ENCODE results near the gene NPM3.

The NPM3 gene

GRCh38 chr10:101773923-101774588 lies 9.2 kb downstream of the NPM3 start:
- DNase-seq = no peak

DNA sequence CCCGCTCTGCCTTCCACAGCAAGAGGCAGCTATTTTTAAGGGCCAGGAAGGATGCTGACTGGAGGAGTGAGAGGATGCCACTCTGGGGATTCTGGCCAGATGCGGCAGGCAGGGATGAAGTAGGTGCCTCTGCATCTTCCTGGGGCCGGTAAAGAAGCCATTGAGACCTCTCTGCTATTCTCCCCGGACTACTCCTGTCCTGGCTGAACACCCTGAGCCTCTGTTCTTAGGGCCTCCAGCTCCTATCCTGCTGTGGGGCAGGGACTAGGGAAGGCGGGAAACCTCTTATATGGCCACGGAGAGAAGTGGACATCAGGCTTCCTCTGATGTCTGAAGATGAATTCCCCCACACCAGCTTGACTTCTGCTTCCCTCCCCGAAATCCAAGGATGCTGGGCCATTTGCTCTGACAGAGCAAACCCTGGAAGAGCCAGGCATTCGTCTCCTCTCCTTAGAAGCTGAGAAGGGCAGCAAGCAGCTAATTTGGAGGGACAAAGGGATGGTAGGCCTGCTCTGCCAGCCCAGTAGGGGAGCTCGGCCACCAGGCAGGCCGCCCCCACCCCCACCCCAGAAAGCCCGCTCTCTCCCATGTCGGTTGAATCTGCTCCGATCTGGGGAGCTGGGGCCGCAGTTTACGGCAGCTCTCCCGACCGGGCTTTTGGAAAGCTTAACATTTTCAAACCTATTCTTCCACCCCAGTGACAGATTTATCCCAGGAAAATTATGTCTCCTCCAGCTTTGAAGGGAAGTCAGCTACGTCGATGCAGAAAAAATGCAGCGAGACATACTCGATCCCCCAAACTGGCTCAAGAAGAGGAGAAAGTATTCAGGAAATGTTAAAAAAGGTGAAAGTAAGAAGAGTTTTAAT lies 10.1 kb downstream of the NPM3 start:
- DNase-seq = no peak

- DNase-seq = no peak
Observed at GRCh38 chr10:101772017-101772894, 11.0 kb downstream of the NPM3 start.

DNA sequence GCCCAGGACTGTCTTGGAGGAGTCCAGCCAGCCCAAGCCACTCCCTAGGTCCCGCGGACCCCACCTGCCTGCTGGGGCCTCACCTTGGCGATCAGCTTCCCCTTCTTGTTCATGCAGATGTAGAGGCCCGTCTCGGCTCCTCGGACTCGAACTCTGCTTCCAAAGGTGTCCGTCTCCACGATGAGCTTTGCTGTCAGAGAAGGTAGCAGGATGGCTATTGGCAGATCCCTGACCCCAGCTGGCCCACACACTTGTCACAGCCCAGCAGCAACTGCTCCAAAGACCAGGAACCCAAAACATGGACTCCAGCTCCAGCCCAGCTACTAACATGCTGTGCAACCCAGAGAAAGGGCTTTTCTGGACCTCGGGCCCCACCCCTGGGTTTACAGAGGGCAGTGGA lies 11.9 kb downstream of the NPM3 start:
- no peak for DNase-seq

GRCh38 chr10:101770331-101771215 lies 12.7 kb downstream of the NPM3 start:
- no peak for DNase-seq

GRCh38 chr10:101769541-101770180 lies 13.6 kb downstream of the NPM3 start:
- no peak for DNase-seq

GRCh38 chr10:101768791-101769170 lies 14.5 kb downstream of the NPM3 start:
- no peak for DNase-seq

DNA sequence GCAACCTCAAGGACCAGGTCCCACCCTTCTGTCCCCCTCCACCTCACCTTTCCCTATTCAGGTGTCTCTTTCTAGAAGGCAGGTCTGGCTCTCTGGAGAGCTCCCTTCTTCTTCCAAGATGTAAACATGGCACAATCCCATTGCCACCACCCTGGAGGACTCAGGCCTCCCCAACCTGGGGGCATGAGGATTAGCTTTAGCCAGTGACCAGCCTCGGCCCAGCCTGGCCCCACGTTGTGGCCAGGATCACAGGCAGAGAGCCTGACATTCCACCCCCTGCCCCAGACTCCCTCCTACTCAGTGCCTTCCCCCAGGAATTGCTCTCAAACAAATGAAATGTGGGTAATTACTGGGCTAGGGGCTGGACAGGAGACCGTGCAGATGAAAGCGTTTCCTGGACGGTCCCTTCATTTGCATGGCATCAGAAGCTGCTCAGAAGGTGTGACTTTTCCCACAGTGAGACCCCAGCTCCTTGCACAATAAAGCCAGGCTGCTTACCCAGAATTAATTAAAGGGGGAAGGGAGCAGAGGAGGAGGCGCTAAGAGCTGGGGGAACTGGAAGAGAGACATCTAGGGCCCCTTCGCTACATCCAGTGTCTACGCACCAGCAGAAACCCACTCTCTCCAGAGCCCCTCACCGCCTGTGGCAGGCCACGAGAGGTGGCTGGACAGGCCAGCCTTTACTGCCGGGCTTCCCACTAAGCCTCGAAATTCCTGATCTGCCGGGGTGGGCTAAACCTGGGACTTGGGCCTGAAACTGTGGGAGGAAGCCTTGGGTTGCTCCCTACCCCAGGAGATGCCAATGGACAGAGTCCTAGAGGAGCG lies 15.1 kb downstream of the NPM3 start:
- DNase-seq = no peak

DNA sequence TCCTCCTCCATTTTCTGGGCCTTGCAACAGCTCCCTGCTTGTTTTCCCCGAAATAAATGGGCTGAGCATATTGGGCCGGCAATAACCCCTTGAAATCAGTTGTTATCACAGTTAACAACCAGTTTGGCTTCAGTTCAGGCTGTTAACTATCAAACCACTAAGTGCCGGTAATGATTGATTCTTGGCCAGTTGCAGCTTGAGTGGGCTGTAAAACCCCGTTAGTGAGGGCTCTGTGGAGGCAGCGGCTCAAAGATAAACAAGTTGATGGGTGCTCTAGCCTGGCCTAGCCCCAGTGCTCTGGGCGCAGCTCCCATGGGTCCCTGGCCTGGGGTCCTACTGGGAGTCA lies 15.7 kb downstream of the NPM3 start:
- DNase-seq = no peak

GRCh38 chr10:101766753-101767599 lies 16.3 kb downstream of the NPM3 start:
- no peak for DNase-seq

DNA sequence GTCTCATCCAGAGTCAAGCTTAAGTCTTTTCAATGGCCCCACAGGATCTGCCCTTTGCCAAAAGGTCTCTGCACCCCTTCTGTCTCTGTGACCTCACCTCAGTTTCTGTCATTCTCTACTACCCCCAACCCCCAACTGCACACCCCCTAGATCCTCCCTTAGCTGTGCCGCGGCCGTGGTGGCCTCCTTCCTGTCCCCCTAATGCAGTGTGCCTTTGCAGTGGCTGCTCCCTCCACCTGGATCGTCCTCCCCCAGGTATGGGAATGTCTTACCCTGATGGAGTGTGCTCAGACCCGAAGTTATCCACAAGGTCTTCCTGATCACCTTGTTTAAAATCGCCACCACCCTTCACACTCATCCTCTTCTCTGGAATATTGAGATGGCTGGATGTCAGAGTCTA lies 16.9 kb downstream of the NPM3 start:
- no peak for DNase-seq

- no peak for DNase-seq
Observed at GRCh38 chr10:101763141-101763846, 20.0 kb downstream of the NPM3 start.

DNA sequence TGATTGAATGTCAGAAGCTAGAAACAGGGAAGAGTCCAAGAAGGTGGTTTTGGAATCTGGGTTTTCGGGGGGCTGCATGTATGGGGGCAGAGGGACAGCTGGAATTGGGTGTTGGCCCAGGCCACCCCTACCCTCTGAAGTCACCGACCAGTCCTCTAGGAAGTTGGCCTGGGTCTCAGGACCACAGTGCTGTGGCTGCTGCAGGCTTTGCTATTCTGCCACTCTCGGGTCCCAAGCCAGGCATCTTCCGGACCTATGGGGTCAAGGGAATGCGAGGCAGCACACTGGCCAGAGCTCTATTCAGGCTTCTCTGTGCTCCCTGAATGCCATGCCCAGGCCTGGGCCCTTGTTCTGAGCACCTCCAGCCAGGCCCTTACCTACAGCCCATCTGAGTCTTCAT lies 20.5 kb downstream of the NPM3 start:
- no peak for DNase-seq

GRCh38 chr10:101761226-101761625 lies 22.0 kb downstream of the NPM3 start:
- no peak for DNase-seq

DNA sequence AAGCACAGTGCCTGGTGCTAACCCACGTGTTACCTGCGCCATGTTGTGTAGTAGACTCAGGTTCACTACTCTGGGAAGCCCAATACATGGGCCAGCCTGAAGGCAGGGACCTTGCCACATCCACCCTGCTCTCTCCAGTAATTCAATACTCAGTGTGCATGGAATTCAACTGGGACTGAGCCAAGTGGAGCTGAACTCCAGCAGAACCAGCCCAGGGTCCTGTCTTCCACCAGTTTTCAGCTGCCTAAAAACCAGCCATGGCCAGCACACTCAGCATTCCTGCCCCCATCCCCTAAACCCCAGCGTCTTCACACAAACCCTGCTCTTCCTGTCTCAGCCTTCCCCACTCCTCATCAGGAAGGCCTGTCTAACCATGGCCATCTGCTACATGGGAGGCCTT lies 22.7 kb downstream of the NPM3 start:
- DNase-seq = no peak

DNA sequence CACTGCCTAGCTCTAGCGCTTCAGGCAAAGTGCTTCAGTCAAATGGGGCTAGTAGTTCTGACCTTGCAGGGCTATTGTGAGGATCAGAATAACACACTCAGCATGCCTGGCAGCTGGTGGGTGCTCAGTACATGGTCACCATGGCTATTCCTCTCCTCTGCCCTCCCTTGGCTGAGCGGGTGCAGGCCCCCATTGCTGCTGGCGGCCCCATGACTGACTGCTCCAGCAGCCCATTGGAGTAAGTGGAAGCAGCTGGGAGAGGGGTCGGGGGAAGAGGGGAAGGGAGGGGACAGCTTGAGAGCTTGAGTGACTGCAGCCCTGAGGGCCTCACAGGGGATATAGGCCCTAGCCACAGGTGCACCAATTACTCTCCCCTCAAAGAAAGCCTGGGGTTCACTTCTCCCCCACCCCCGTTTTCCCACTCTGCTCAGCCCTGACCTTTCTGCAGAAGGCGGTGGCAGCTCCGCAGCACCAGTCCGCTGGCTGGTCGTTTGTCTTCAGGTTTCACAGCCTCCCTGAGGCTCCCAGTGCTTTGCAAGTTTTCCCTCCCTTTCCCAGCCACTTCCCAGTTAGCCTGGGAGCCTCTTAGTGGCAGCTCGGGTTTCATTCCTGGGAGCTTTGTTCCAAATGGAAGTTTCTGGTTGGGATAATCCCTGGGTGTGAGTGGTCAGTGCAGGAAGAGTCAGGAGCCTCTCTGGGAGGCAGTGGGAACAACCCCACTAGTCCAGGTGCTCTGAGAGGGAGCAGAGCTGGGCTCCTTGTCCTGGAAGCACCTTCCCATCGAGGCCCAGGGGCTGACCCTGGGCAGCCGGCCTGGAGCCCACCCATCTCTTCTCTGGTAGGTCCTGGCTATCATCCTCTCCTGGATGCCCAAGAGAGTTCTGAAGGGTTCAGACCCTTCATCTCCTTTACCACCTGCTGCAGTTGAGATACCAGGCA lies 23.7 kb downstream of the NPM3 start:
- no peak for DNase-seq

GRCh38 chr10:101758858-101759257 lies 24.4 kb downstream of the NPM3 start:
- no peak for DNase-seq

DNA sequence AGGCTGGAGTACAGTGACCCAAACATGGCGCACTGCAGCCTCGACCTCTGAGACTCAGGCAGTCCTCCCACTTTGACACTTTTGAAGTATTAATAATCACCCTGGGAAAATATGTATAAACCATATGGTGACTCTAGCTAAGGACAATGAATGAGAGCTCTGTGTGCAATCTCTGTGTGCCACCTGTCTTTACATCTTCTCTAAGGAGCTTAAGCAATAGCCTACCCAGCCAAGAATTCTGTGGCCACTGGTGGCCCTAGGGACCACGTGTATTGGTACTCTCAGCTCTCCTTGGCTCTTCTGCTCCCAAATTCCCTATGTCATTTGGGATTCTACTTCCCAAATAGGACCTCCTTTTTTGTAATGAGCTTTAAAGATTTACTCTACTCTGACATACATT lies 31.0 kb downstream of the NPM3 start:
- DNase-seq = no peak

All from AML-193 (cell line).